ENCODE data around the gene MAGI1.

DNA sequence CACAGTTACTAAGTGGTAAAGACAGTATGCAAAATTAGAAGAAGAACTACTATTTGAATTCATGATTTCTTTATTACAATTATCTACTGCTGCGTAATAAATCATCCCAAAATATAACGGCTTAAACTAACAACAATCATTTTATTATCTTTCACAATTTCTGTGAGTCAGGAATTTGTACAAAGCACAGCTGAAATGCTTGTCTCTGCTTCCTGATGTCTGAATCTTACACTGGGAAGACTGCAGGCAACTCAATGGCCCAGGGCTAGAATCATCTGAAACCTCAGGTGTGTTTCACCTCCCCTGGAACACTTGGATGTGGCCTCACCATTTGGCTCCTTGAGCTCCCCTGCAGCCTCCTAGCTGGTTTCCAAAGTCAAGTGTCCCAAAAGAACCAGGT, 145.1 kb downstream of the MAGI1 start:
- TF ChIP-seq, protein P1, sequence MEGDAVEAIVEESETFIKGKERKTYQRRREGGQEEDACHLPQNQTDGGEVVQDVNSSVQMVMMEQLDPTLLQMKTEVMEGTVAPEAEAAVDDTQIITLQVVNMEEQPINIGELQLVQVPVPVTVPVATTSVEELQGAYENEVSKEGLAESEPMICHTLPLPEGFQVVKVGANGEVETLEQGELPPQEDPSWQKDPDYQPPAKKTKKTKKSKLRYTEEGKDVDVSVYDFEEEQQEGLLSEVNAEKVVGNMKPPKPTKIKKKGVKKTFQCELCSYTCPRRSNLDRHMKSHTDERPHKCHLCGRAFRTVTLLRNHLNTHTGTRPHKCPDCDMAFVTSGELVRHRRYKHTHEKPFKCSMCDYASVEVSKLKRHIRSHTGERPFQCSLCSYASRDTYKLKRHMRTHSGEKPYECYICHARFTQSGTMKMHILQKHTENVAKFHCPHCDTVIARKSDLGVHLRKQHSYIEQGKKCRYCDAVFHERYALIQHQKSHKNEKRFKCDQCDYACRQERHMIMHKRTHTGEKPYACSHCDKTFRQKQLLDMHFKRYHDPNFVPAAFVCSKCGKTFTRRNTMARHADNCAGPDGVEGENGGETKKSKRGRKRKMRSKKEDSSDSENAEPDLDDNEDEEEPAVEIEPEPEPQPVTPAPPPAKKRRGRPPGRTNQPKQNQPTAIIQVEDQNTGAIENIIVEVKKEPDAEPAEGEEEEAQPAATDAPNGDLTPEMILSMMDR (IDR thresholded peaks at IDR 0.05) = no peak
- TF ChIP-seq POLR2A (IDR thresholded peaks at IDR 0.05) = no peak

Data from lower leg skin (tissue), 3 donors.